Spinal cord (tissue), 10 donors: ENCODE data around the gene TEAD1. TPM values are rescaled to one million over a fixed set of nuclear protein-coding genes. Genes with fewer than 3 reads are reported as not detected.

Source experiments
- DNase-seq, 6 donors: peaks; one replicate each; pipeline versions ENCODE4 v3.0.0 to v3.0.0-alpha.2; 2013 to 2015; ENCODE audit warnings: low spot score in 6 of 6, low read depth in 4 of 6
- H3K27ac ChIP-seq: one replicate; pipeline ENCODE4 v1.5.1; 2013; ENCODE audit warnings: low read depth, low read length, control low read depth
- H3K27me3 ChIP-seq: one replicate; pipeline ENCODE4 v1.6.1; 2013; ENCODE audit warnings: low read length; ENCODE audit not compliant: control insufficient read depth, insufficient read depth
- H3K36me3 ChIP-seq: one replicate; pipeline ENCODE4 v1.6.1; 2013; ENCODE audit warnings: low read length; ENCODE audit not compliant: control insufficient read depth, insufficient read depth
- H3K4me1 ChIP-seq: one replicate; pipeline ENCODE4 v1.6.1; 2013; ENCODE audit warnings: low read length; ENCODE audit not compliant: control insufficient read depth, insufficient read depth
- H3K4me3 ChIP-seq: one replicate; pipeline ENCODE4 v1.5.1; 2013; ENCODE audit warnings: low read depth, low read length, control low read depth
- H3K9me3 ChIP-seq: one replicate; pipeline ENCODE4 v1.6.1; 2013; ENCODE audit warnings: low read length; ENCODE audit not compliant: control insufficient read depth, insufficient read depth
- WGBS: methylation state at CpG from one replicate; pipeline ENCODE4 v1.1.5; 2013; ENCODE audit warnings: missing lambda C conversion rate; ENCODE audit not compliant: insufficient coverage; 5-methylcytosine and 5-hydroxymethylcytosine counted together
- polyA plus RNA-seq, 2 donors: library from polyadenylated mRNA; unstranded; fragments of 120-200 nt; gene quantifications; one replicate each; pipeline ENCODE4 v1.2.1, GENCODE V29; 2013; ENCODE audit not compliant: insufficient read length in 2 of 2
- total RNA-seq, 2 donors: library from RNA; depleted of rRNA in 1 of 2; stranded (reverse); fragments of 120-200 nt in 1 of 2; fragments of >200 nt in 1 of 2; gene quantifications; one replicate each; pipeline versions ENCODE4 v1.2.3 to v1.2.4, GENCODE V29; 2013 to 2014
- donor health status: healthy.

TEAD1 gene
- total and polyA plus RNA-seq, 4 donors = 39.2 to 70.9 (median 58.7) TPM

DNA sequence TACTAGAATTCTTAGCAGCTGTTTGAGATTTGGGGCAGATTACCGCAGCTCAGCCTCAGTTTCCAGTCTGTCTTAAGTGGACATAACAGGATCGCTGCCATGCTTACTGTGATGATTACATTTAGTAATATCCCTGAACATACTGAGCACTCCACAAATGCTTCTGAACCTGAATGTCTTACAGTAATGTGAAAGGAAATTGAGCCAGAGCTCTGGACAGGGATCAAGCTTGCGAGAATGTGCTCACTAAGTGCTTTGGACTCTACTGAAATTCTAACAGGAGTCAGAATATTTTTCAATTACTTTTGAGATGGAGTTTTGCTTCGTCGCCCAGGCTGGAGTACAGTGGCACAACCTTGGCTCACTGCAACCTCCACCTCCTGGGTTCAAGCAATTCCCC, 216.3 kb downstream of the TEAD1 start:
- Histone ChIP-seq H3K4me3 (no peak overlapping the region), H3K27me3 (no peaks in the 10 kb centered on the region), H3K9me3 (no peaks in the 10 kb centered on the region), H3K36me3 (peaks cover 13% of the 10 kb centered on the region), H3K27ac (no peak overlapping the region), H3K4me1 (peaks cover 15% of the 10 kb centered on the region)
- no peak for DNase-seq
- WGBS = 83% methylated on average over 4 of the region's 5 CpGs

DNA sequence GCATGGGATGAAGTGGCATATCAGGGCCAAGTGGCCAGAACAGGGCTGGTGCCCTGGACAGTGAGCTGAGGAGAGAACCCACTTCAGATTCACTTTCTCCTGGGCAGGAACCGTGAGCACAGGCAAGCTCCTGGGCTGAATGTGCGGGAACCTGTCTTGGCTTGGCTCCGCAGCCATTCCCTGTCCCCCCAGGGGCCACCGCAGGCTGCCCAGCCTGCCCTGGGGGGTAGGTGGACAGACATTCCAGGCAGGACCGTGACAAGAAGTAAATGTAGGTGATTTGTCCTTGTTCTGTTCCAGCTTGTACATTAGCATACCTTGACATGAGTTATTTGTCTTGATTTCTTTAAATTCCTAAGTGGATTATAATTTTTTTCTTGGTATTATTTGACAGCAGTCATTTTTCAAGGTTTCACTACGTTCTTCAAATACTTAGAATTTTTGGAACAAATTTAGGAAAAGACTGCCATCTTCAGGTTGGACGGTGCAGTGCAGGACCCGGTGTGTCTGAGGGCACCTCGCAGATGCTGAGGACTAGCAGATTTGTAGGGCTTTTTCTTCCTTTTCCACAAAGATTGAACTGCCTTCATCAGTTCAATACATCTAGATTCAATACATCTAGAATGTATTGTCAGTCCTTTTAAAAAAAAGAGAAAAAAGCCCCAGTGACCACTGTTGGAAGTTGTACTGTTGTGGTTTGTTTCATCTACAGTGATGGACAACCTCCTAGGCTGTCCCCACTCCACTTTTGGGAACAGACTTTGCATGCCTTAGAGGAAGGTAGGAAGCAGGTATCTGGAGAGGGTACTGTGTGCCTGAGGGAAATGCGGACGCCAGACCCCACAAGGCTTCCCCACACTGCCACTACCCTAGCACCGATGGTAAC, 219.8 kb downstream of the TEAD1 start:
- Histone ChIP-seq H3K9me3 (no peaks in the 10 kb centered on the region), H3K27me3 (no peaks in the 10 kb centered on the region), H3K4me1 (peaks cover 25% of the 10 kb centered on the region), H3K27ac (no peak overlapping the region), H3K4me3 (no peak overlapping the region), H3K36me3 (peaks cover 10% of the 10 kb centered on the region)
- DNase-seq = peak in 4 of 6 donors; percentile 36 to 90 (median 68)
- WGBS = 36% methylated on average over 7 of the region's 12 CpGs

DNA sequence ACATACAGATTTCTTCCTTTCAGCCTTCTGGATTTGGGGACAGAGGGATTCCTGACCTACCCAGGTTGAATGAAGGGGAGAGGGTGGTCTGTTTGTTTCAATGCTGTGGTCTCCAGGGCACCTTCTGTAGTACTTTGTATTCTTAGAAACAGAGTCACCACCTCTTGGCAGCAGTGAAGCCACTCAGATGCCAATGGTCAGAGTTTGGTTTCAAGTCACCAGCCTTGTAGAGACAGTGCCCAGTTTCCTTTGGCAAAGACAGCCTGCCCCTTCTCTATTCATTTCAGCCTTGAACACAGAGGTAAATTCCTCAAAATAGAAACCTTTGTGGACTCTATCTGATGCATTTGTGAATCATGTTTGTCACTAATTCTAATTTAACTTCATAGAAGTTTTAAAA, 223.2 kb downstream of the TEAD1 start:
- DNase-seq = peak in 2 of 6 donors; percentile 35 to 80
- Histone ChIP-seq H3K36me3 (peaks cover 13% of the 10 kb centered on the region), H3K9me3 (no peaks in the 10 kb centered on the region), H3K4me1 (peaks cover 25% of the 10 kb centered on the region), H3K27me3 (no peaks in the 10 kb centered on the region), H3K4me3 (no peak overlapping the region), H3K27ac (peak overlapping the region; percentile 16)

DNA sequence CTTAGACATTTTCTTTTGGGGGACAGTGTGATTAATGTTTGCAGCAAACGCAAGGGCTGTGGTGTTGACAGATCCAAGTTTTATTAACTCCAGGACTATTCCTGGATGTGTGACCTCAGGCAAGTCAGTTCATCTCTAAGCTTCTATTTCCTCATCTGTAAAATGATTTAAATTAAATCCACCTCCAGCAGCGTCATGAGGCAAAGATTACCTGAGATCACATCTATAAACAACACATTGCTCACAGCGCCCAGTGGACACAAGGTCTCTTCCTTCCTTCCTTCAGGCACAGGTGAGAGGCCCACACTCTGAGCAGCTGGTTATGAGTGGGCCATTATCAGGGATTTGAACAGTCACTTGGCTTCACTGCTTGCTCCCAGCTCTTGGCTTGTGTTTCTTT, 223.6 kb downstream of the TEAD1 start:
- Histone ChIP-seq H3K27me3 (no peaks in the 10 kb centered on the region), H3K4me3 (no peak overlapping the region), H3K36me3 (peaks cover 14% of the 10 kb centered on the region), H3K27ac (no peak overlapping the region), H3K4me1 (peaks cover 25% of the 10 kb centered on the region), H3K9me3 (no peaks in the 10 kb centered on the region)
- no peak for DNase-seq
- WGBS = 60% methylated on average over 1 of the region's 3 CpGs

DNA sequence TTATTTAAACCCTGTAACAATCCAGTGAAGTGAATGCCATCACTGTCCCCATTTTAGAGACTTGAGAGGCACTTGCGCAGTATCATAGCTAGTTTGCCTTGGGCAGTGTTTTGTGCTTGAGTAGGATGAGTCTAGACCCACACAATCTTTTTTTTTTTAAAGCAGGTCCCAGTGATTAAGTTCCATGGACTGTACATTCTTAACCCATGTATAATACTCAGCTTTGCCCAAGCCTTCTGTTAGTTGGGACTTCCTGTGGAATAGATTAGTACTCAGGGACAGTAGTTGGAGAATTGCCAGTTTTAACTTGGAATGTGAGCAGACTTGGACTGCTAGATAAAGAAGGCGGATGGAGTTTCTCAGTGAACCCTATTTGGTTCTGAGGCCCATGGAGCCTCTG, 226.3 kb downstream of the TEAD1 start:
- WGBS = 92% methylated on average over 1 of the region's 2 CpGs
- no peak overlapping the region for H3K4me3 ChIP-seq
- DNase-seq = peak in 2 of 6 donors; percentile 63 to 78
- H3K27ac ChIP-seq = no peak overlapping the region
- no peaks in the 10 kb centered on the region for H3K27me3 ChIP-seq
- H3K4me1 ChIP-seq = peaks cover 16% of the 10 kb centered on the region
- no peaks in the 10 kb centered on the region for H3K9me3 ChIP-seq
- peaks cover 9% of the 10 kb centered on the region for H3K36me3 ChIP-seq

DNA sequence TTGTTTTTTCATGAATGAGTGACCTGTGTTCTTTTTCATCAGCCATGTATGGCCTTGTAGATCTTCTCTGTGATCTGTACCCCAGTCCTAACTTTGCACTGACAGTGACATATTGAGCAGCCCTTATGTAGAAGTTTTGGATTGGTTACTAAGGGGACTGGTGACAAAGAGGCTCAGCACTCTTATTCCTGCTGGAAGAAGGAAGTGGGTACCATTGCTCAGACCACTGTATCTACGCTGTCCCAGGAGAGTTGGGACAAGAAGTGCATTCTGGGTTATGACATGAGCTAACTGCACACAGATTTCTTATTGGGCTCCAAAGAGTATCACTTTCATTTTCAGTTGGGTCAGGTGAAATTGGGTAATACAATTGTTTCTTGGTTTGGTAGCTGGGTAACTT, 227.1 kb downstream of the TEAD1 start:
- 100% methylated on average over 1 of the region's 1 CpG for WGBS
- Histone ChIP-seq H3K9me3 (no peaks in the 10 kb centered on the region), H3K27ac (no peak overlapping the region), H3K4me1 (peaks cover 16% of the 10 kb centered on the region), H3K27me3 (no peaks in the 10 kb centered on the region), H3K4me3 (no peak overlapping the region), H3K36me3 (peaks cover 9% of the 10 kb centered on the region)
- DNase-seq = no peak

DNA sequence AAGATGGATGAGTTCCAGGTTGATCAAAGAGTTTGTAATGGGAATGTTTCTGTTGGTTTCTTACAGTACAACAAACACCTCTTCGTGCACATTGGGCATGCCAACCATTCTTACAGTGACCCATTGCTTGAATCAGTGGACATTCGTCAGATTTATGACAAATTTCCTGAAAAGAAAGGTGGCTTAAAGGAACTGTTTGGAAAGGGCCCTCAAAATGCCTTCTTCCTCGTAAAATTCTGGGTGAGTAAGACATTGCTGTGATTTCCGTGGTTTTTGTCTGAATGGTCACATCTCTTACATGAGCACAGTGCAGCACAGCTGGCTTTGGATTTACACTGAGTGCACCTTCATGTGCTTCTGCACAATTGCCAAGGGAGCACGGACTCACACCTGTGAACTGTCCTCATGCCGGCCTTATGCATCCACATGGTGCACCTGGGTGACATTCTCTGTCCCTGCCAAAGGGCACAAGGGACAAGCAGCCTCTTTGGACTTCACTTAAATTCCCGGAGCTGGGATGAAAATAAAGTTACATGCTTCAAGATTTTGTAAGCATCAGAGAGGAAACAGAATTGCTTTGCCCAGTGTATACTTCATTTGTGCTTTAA, 227.8 kb downstream of the TEAD1 start:
- no peak for DNase-seq
- Histone ChIP-seq H3K4me3 (no peak overlapping the region), H3K27ac (no peak overlapping the region), H3K9me3 (no peaks in the 10 kb centered on the region), H3K36me3 (peaks cover 9% of the 10 kb centered on the region), H3K27me3 (no peaks in the 10 kb centered on the region), H3K4me1 (peaks cover 16% of the 10 kb centered on the region)
- 88% methylated on average over 7 of the region's 7 CpGs for WGBS

DNA sequence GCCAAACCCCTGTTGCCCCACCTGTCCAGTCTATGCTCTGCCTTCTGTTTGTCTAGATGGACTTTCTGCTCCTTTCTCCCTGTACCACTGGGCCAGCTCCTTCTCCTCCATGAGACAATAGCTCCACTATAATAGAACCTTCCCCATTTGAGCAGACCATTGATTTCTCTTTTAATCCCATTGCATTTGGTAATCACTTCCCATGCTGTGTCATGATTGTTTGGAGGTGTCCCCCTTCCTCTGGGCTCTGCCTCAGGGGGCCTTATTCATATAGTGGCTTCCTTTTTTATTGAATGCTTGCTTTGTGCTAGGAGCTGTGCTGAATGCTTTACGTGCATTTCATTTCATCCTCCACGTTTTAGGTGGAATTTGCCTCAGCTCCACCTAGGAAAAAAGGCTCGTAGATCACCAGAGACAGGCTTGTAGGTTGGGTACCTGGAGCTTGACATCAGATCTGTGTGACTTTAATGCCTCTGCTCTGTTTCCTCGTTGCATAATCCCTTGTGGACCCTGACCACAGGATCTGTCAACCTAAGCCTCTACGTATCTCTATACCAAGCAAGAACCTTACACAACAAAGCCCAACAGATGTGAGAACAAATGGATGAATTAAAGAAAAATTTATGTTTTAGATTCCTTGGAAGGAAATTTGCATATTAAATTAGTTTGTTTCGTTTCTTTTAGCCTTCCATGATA, 228.7 kb downstream of the TEAD1 start:
- Histone ChIP-seq H3K4me3 (no peak overlapping the region), H3K36me3 (peaks cover 9% of the 10 kb centered on the region), H3K27ac (no peak overlapping the region), H3K27me3 (no peaks in the 10 kb centered on the region), H3K9me3 (no peaks in the 10 kb centered on the region), H3K4me1 (peaks cover 15% of the 10 kb centered on the region)
- no peak for DNase-seq
- WGBS = 80% methylated on average over 2 of the region's 6 CpGs

DNA sequence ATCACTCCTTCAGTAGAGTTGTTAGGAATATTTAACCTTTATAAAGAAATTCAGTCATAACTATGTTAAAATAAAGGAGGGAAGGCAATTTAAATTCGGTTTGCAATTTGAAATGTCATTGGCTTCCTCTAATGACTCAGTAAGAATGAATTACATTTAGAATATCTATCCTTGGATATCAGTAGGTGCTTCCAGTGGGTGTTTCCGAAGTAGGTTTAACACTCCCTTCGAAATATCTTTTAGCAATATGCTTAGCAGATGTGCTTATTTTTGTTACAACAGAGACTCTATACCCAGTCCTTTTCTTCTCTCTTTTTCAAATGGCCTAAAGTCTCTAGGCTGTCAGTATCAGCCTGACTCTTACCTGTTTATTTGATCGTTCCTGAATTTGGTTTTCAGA, 231.2 kb downstream of the TEAD1 start:
- no peak for DNase-seq
- Histone ChIP-seq H3K27ac (no peak overlapping the region), H3K9me3 (no peaks in the 10 kb centered on the region), H3K4me3 (no peak overlapping the region), H3K27me3 (no peaks in the 10 kb centered on the region), H3K36me3 (peaks cover 9% of the 10 kb centered on the region), H3K4me1 (peaks cover 4% of the 10 kb centered on the region)
- WGBS = 100% methylated on average over 1 of the region's 4 CpGs
